Muscle of leg (tissue), 11 donors: ENCODE measurements around the gene HINT2. TPM values are rescaled to one million over a fixed set of nuclear protein-coding genes. Genes with fewer than 3 reads are reported as not detected.

Experiments used
- DNase-seq: peaks from one replicate; pipeline ENCODE4 v3.0.0; 2013
- H3K27ac ChIP-seq: one replicate; pipeline ENCODE4 v1.5.1; 2013; ENCODE audit warnings: mild to moderate bottlenecking, low read length, control low read depth
- H3K27me3 ChIP-seq: one replicate; pipeline ENCODE4 v1.6.1; 2013; ENCODE audit warnings: low read length; ENCODE audit not compliant: control insufficient read depth, insufficient read depth
- H3K36me3 ChIP-seq: one replicate; pipeline ENCODE4 v1.6.1; 2013; ENCODE audit warnings: low read length; ENCODE audit not compliant: control insufficient read depth, insufficient read depth
- H3K4me1 ChIP-seq: one replicate; pipeline ENCODE4 v1.6.1; 2013; ENCODE audit warnings: low read length; ENCODE audit not compliant: control insufficient read depth, insufficient read depth
- H3K4me3 ChIP-seq: one replicate; pipeline ENCODE4 v1.5.1; 2013; ENCODE audit warnings: low read length, control low read depth
- H3K9me3 ChIP-seq: replicated peaks from 2 replicates; pipeline ENCODE4 v1.6.1; 2013; ENCODE audit warnings: low read depth, low read length; ENCODE audit not compliant: control insufficient read depth
- WGBS: methylation state at CpG from one replicate; pipeline ENCODE4 v1.1.5; 2013; ENCODE audit warnings: missing lambda C conversion rate; ENCODE audit not compliant: insufficient coverage; 5-methylcytosine and 5-hydroxymethylcytosine counted together
- polyA plus RNA-seq, 8 donors: library from polyadenylated mRNA; unstranded; fragments of 120-200 nt; gene quantifications; one replicate each; pipeline versions ENCODE4 v1.2.1 to v1.2.3, GENCODE V29; 2013; ENCODE audit warnings: inconsistent platforms in 1 of 8, low replicate concordance in 1 of 8; ENCODE audit not compliant: insufficient read length in 8 of 8, insufficient read depth in 1 of 8
- total RNA-seq: library from RNA; stranded (reverse); fragments of 120-200 nt; gene quantifications from one replicate; pipeline ENCODE4 v1.2.4, GENCODE V29; 2013

The HINT2 gene
- total and polyA plus RNA-seq, 9 donors = 24.5 to 35.6 (median 30.3) TPM

- Histone ChIP-seq H3K4me1 (peaks cover 18% of the 10 kb centered on the region), H3K36me3 (peaks cover 28% of the 10 kb centered on the region), H3K27me3 (no peaks in the 10 kb centered on the region), H3K4me3 (no peak overlapping the region), H3K9me3 (no peaks in the 10 kb centered on the region), H3K27ac (no peak overlapping the region)
- 89% methylated on average over 2 of the region's 6 CpGs for WGBS
- DNase-seq = no peak
Observed at GRCh38 chr9:35797311-35798109, 17.3 kb downstream of the HINT2 start.

- Histone ChIP-seq H3K9me3 (no peaks in the 10 kb centered on the region), H3K27ac (no peak overlapping the region), H3K27me3 (peaks cover 5% of the 10 kb centered on the region), H3K4me1 (peaks cover 27% of the 10 kb centered on the region), H3K36me3 (peaks cover 14% of the 10 kb centered on the region), H3K4me3 (no peak overlapping the region)
- no peak for DNase-seq
Observed at GRCh38 chr9:35795695-35796094, 19.1 kb downstream of the HINT2 start.

- H3K27ac ChIP-seq = no peak overlapping the region
- H3K4me3 ChIP-seq = no peak overlapping the region
- no peaks in the 10 kb centered on the region for H3K9me3 ChIP-seq
- no peaks in the 10 kb centered on the region for H3K36me3 ChIP-seq
- peaks cover 7% of the 10 kb centered on the region for H3K27me3 ChIP-seq
- DNase-seq = no peak
- 35% methylated on average over 2 of the region's 2 CpGs for WGBS
- H3K4me1 ChIP-seq = peaks cover 31% of the 10 kb centered on the region
Observed at GRCh38 chr9:35793461-35793860, 21.4 kb downstream of the HINT2 start.

- no peak overlapping the region for H3K27ac ChIP-seq
- DNase-seq = no peak
- peaks cover 31% of the 10 kb centered on the region for H3K4me1 ChIP-seq
- no peak overlapping the region for H3K4me3 ChIP-seq
- peaks cover 7% of the 10 kb centered on the region for H3K27me3 ChIP-seq
- 78% methylated on average over 14 of the region's 14 CpGs for WGBS
- no peaks in the 10 kb centered on the region for H3K36me3 ChIP-seq
- no peaks in the 10 kb centered on the region for H3K9me3 ChIP-seq
Observed at GRCh38 chr9:35792826-35793225, 22.0 kb downstream of the HINT2 start.

- H3K4me1 ChIP-seq = peaks cover 31% of the 10 kb centered on the region
- WGBS = 74% methylated on average over 25 of the region's 34 CpGs
- no peaks in the 10 kb centered on the region for H3K9me3 ChIP-seq
- H3K36me3 ChIP-seq = no peaks in the 10 kb centered on the region
- no peak for DNase-seq
- peak overlapping the region; percentile 69 for H3K4me3 ChIP-seq
- H3K27me3 ChIP-seq = peaks cover 7% of the 10 kb centered on the region
- H3K27ac ChIP-seq = no peak overlapping the region
Observed at GRCh38 chr9:35792024-35792813, 22.6 kb downstream of the HINT2 start.

GRCh38 chr9:35791297-35791921, 23.4 kb downstream of the HINT2 start, which contains the start of gene NPR2:
Gene NPR2 (plus strand): TSS chr9:35791591. CDS start chr9:35792409, 818 bp downstream.
- WGBS = under 1% methylated on average over 43 of the region's 64 CpGs
- Histone ChIP-seq H3K4me3 (peak within 1 kb of the TSS; percentile 69), H3K9me3 (no peaks in the 10 kb centered on the region), H3K36me3 (no peaks in the 10 kb centered on the region), H3K27me3 (peaks cover 7% of the 10 kb centered on the region), H3K27ac (peak within 1 kb of the TSS; percentile 62), H3K4me1 (peaks cover 31% of the 10 kb centered on the region)
- DNase-seq = peak; percentile 71

- Histone ChIP-seq H3K4me1 (peaks cover 31% of the 10 kb centered on the region), H3K36me3 (no peaks in the 10 kb centered on the region), H3K27ac (peak overlapping the region; percentile 45), H3K27me3 (peaks cover 7% of the 10 kb centered on the region), H3K9me3 (no peaks in the 10 kb centered on the region), H3K4me3 (peak overlapping the region; percentile 28)
- DNase-seq = peak; percentile 93
- WGBS = 22% methylated on average over 30 of the region's 37 CpGs
Observed at GRCh38 chr9:35790385-35791296, 24.2 kb downstream of the HINT2 start.

GRCh38 chr9:35790025-35790384, 24.8 kb downstream of the HINT2 start:
- Histone ChIP-seq H3K9me3 (no peaks in the 10 kb centered on the region), H3K4me1 (peaks cover 31% of the 10 kb centered on the region), H3K4me3 (no peak overlapping the region), H3K36me3 (no peaks in the 10 kb centered on the region), H3K27ac (no peak overlapping the region), H3K27me3 (peaks cover 7% of the 10 kb centered on the region)
- WGBS = 38% methylated on average over 3 of the region's 4 CpGs
- DNase-seq = no peak

- WGBS = no CpG with 5 or more reads among the region's 2 CpGs
- H3K4me1 ChIP-seq = peaks cover 31% of the 10 kb centered on the region
- H3K9me3 ChIP-seq = no peaks in the 10 kb centered on the region
- H3K27me3 ChIP-seq = peaks cover 7% of the 10 kb centered on the region
- H3K36me3 ChIP-seq = no peaks in the 10 kb centered on the region
- H3K27ac ChIP-seq = no peak overlapping the region
- H3K4me3 ChIP-seq = no peak overlapping the region
- DNase-seq = no peak
Observed at GRCh38 chr9:35789541-35789940, 25.3 kb downstream of the HINT2 start.
